Astrocyte of the cerebellum (primary cell): ENCODE data around the gene PRRT1.

Experiments used
- DNase-seq: peaks from one replicate; pipeline ENCODE4 v3.0.0-alpha.2; 2011; ENCODE audit warnings: low read depth
- H3K4me3 ChIP-seq: 2 replicates; pipeline ENCODE4 v1.5.1; 2011; ENCODE audit warnings: mild to moderate bottlenecking, low read depth, low read length, moderate library complexity
- CTCF ChIP-seq: IDR thresholded peaks from 2 replicates; pipeline ENCODE4 v1.5.1; 2012; ENCODE audit warnings: low read length, low read depth, moderate library complexity, mild to moderate bottlenecking; ENCODE audit errors: missing control alignments
- in situ Hi-C: cut with HindIII; loops from 2 replicates; pipeline ENCODE4 v1.10.0; 2017; ENCODE audit warnings: low sequenced_read_pairs

PRRT1 gene

GRCh38 chr6:32168350-32168749, 16.6 kb upstream of the PRRT1 start:
- in situ Hi-C loops: no loop called here
- TF ChIP-seq CTCF: no peak
- DNase-seq: no peak
- H3K4me3 ChIP-seq: no peak overlapping the region

GRCh38 chr6:32167761-32168262, 16.1 kb upstream of the PRRT1 start:
- in situ Hi-C loops: no loop called here
- H3K4me3 ChIP-seq: no peak overlapping the region
- no peak for DNase-seq
- TF ChIP-seq CTCF: no peak

GRCh38 chr6:32167154-32167760, 15.5 kb upstream of the PRRT1 start:
- in situ Hi-C loops: no loop called here
- no peak for TF ChIP-seq CTCF
- no peak overlapping the region for H3K4me3 ChIP-seq
- no peak for DNase-seq

DNA sequence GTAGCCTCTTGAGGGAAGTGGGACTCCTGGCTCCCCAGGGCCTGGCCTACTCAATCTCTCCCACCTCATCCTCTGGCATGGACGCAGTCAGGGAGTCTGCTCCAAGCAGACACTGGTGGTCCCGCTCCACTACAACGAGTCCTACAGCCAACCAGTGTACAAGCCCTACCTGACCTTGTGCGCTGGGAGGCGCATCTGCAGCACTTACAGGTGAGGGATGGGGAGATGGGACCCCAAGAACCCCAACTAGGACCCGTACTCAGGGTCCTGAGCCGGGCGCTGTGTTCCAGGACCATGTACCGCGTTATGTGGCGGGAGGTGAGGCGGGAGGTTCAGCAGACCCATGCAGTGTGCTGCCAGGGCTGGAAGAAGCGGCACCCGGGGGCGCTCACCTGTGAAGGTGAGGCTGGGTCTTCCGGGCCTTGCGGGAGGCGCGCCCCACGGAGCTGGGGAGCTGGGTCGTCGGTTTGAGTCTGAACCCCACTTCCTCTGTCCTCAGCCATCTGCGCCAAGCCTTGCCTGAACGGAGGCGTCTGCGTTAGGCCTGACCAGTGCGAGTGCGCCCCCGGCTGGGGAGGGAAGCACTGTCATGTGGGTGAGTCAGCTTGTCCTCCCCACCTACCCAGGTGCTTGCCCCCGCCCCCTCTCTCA, 14.8 kb upstream of the PRRT1 start:
- no peak for TF ChIP-seq CTCF
- DNase-seq: no peak
- H3K4me3 ChIP-seq: no peak overlapping the region
- in situ Hi-C loops: no loop called here

- in situ Hi-C loops: no loop called here
- no peak for DNase-seq
- H3K4me3 ChIP-seq: no peak within 1 kb of the TSS
- TF ChIP-seq CTCF: no peak
These were observed 12.6 kb upstream of the PRRT1 start, which contains the start of gene EGFL8 for GRCh38 chr6:32164295-32164694. TSS of gene EGFL8 (plus strand) at chr6:32164595. CDS start at chr6:32166166, 1,571 bp downstream.

- in situ Hi-C loops: no loop called here
- DNase-seq: no peak
- H3K4me3 ChIP-seq: no peak overlapping the region
- TF ChIP-seq CTCF: no peak
These were observed 12.0 kb upstream of the PRRT1 start for GRCh38 chr6:32163559-32164258.
